Upper lobe of left lung (tissue), 6 donors: ENCODE measurements around the gene ARF6. TPM values are rescaled to one million over a fixed set of nuclear protein-coding genes. Genes with fewer than 3 reads are reported as not detected.

Experiments
- ATAC-seq, 2 donors: fragments of 200-7000 bp; cut with Tn5 transposase; one replicate each; pipeline ENCODE4 v1.9.1; 2022; ENCODE audit warnings: mild to moderate bottlenecking in 2 of 2, moderate library complexity in 2 of 2; ENCODE audit not compliant: low FRiP score in 2 of 2
- DNase-seq, 2 donors: peaks; one replicate each; pipeline ENCODE4 v3.0.0-alpha.2; 2019 to 2020
- H3K27ac ChIP-seq, 4 donors: fragments of 200-600 bp; sonication (generic); one replicate each; pipeline ENCODE4 v1.5.1; 2016 to 2019
- H3K27me3 ChIP-seq, 4 donors: fragments of 200-600 bp; sonication (generic); one replicate each; pipeline ENCODE4 v1.5.1; 2017 to 2019
- H3K36me3 ChIP-seq, 4 donors: fragments of 200-600 bp; sonication (generic); one replicate each; pipeline ENCODE4 v1.5.1; 2016 to 2019
- H3K4me1 ChIP-seq, 4 donors: fragments of 200-600 bp; sonication (generic); one replicate each; pipeline ENCODE4 v1.5.1; 2018 to 2019
- H3K4me3 ChIP-seq, 4 donors: fragments of 200-600 bp; sonication (generic); one replicate each; pipeline ENCODE4 v1.5.1; 2017 to 2019; ENCODE audit warnings: mild to moderate bottlenecking in 2 of 4, moderate library complexity in 1 of 4
- H3K9me3 ChIP-seq, 4 donors: fragments of 200-600 bp; sonication (generic); one replicate each; pipeline ENCODE4 v1.5.1; 2018 to 2019
- CTCF ChIP-seq, 6 experiments: fragments of 450-650 bp in 4 of 6; fragments of 200-600 bp in 2 of 6; sonication (generic) in 2 of 6; IDR thresholded peaks; one replicate each; pipeline ENCODE4 v1.5.1; 2016 to 2019; ENCODE audit warnings: antibody characterized with exemption in 6 of 6
- EP300 ChIP-seq, 4 donors: sonication (generic); formaldehyde crosslinking; IDR thresholded peaks; one replicate each; pipeline ENCODE4 v1.5.1; 2017; ENCODE audit warnings: antibody characterized with exemption in 4 of 4, control low read depth in 2 of 4
- POLR2A ChIP-seq, 4 donors: fragments of 450-650 bp; IDR thresholded peaks; one replicate each; pipeline ENCODE4 v1.5.1; 2016 to 2017; ENCODE audit warnings: antibody characterized with exemption in 4 of 4, mild to moderate bottlenecking in 2 of 4
- POLR2AphosphoS5 ChIP-seq, 2 donors: sonication (generic); formaldehyde crosslinking; IDR thresholded peaks; one replicate each; pipeline ENCODE4 v1.5.1; 2017; ENCODE audit warnings: antibody characterized with exemption in 2 of 2
- WGBS, 2 donors: methylation state at CpG; one replicate each; pipeline ENCODE4 v1.1.5; 2017 to 2018; 5-methylcytosine and 5-hydroxymethylcytosine counted together
- total RNA-seq, 6 donors: library from RNA; depleted of rRNA in 4 of 6; stranded (reverse); fragments of >200 nt in 4 of 6; gene quantifications; one replicate each; pipeline versions ENCODE4 v1.1.0 to v1.2.1, GENCODE V29; 2016 to 2021
- donor health status: DM: no; HTN: no; CAD: no; lungs with moderate emphysema.
- donor health status: DM: no; HTN: yes; CAD: no; lungs with severe emphysema.

ARF6 gene
- total RNA-seq, 6 donors from 2014 or later = 21.0 to 81.8 (median 61.0) TPM

- no peaks in the 10 kb centered on the region for H3K27me3 ChIP-seq
- WGBS, 2 donors = 65 to 76% methylated on average over 6 of the region's 6 CpGs
- H3K4me1 ChIP-seq = peaks cover 0 to 9% (median 6%) of the 10 kb centered on the region in 4 donors
- no peaks in the 10 kb centered on the region for H3K36me3 ChIP-seq
- H3K4me3 ChIP-seq = no peak overlapping the region
- no peak for DNase-seq
- H3K27ac ChIP-seq = no peak overlapping the region
- no peak for ATAC-seq
- TF ChIP-seq POLR2A (IDR thresholded peaks at IDR 0.05) (no peak), POLR2AphosphoS5 (IDR thresholded peaks at IDR 0.05) (no peak), CTCF (IDR thresholded peaks at IDR 0.05) (no peak), EP300 (IDR thresholded peaks at IDR 0.05) (no peak)
- no peaks in the 10 kb centered on the region for H3K9me3 ChIP-seq
Observed at GRCh38 chr14:49939884-49940510, 47.1 kb downstream of the ARF6 start.

GRCh38 chr14:49940808-49941421, 48.0 kb downstream of the ARF6 start:
- DNase-seq (no peak), ATAC-seq (no peak)
- H3K9me3 ChIP-seq = no peaks in the 10 kb centered on the region
- H3K36me3 ChIP-seq = no peaks in the 10 kb centered on the region
- H3K4me3 ChIP-seq = no peak overlapping the region
- 26 to 39% methylated on average over 1 of the region's 1 CpG for WGBS, 2 donors
- H3K27ac ChIP-seq = no peak overlapping the region
- peaks cover 6 to 18% (median 11%) of the 10 kb centered on the region in 4 donors for H3K4me1 ChIP-seq
- no peak for TF ChIP-seq CTCF (IDR thresholded peaks at IDR 0.05)
- no peak for TF ChIP-seq POLR2A (IDR thresholded peaks at IDR 0.05)
- TF ChIP-seq EP300 (IDR thresholded peaks at IDR 0.05) = no peak
- TF ChIP-seq POLR2AphosphoS5 (IDR thresholded peaks at IDR 0.05) = no peak
- no peaks in the 10 kb centered on the region for H3K27me3 ChIP-seq

- DNase-seq = no peak
- no peak overlapping the region for H3K27ac ChIP-seq
- TF ChIP-seq POLR2A (IDR thresholded peaks at IDR 0.05) (no peak), POLR2AphosphoS5 (IDR thresholded peaks at IDR 0.05) (no peak), CTCF (IDR thresholded peaks at IDR 0.05) (no peak), EP300 (IDR thresholded peaks at IDR 0.05) (no peak)
Observed at GRCh38 chr14:49942090-49942489, 49.2 kb downstream of the ARF6 start.

GRCh38 chr14:49944501-49944900, 51.6 kb downstream of the ARF6 start:
- Histone ChIP-seq H3K36me3 (no peaks in the 10 kb centered on the region), H3K4me1 (peaks cover 15 to 32% (median 25%) of the 10 kb centered on the region in 4 donors), H3K9me3 (no peaks in the 10 kb centered on the region), H3K4me3 (no peak overlapping the region), H3K27me3 (no peaks in the 10 kb centered on the region), H3K27ac (peak overlapping the region in 1 of 4 donors; percentile 72)
- DNase-seq = no peak
- WGBS, 2 donors = 86 to 100% methylated on average over 1 of the region's 1 CpG
- no peak for ATAC-seq
- no peak for TF ChIP-seq CTCF (IDR thresholded peaks at IDR 0.05)
- no peak for TF ChIP-seq POLR2AphosphoS5 (IDR thresholded peaks at IDR 0.05)

More at GRCh38 chr14:49942090-49942489, 49.2 kb downstream of the ARF6 start:
- Histone ChIP-seq H3K27me3 (no peaks in the 10 kb centered on the region), H3K36me3 (no peaks in the 10 kb centered on the region), H3K4me3 (no peak overlapping the region), H3K9me3 (no peaks in the 10 kb centered on the region), H3K4me1 (peaks cover 15 to 30% (median 23%) of the 10 kb centered on the region in 4 donors)
- 84 to 92% methylated on average over 2 of the region's 2 CpGs for whole genome bisulfite sequencing, 2 donors
- ATAC-seq = no peak
